Measurements from ENCODE around the gene OPCML.

GRCh38 chr11:132685174-132685611 lies 847.1 kb downstream of the OPCML start:
- TF ChIP-seq CTCF (IDR thresholded peaks at IDR 0.05; ENCODE audit: low read length), result no peak
- TF ChIP-seq EZH2 (IDR thresholded peaks at IDR 0.05; ENCODE audit: borderline replicate concordance, low read length), result no peak

Measured in OCI-LY1 (cell line).